Natural killer cell (primary cell): ENCODE measurements around the gene STX2. TPM values are rescaled to one million over a fixed set of nuclear protein-coding genes. Genes with fewer than 3 reads are reported as not detected.
"Not testable (repeated sequence)": the region's sequence is repeated elsewhere in the genome, so short reads cannot be mapped to it uniquely, and the experiment has no call there.

ENCODE experiments used
- ATAC-seq, 3 donors: fragments of 150-1000 bp in 2 of 3; fragments of 200-7000 bp in 1 of 3; cut with Tn5 transposase; 1 replicate in 1 of 3; 2 replicates in 2 of 3; pipeline ENCODE4 v1.10.0; 2021; ENCODE audit warnings: mild to moderate bottlenecking in 2 of 3, moderate library complexity in 2 of 3
- DNase-seq, 2 donors: peaks; one replicate each; pipeline versions ENCODE4 v3.0.0 to v3.0.0-alpha.2; 2013 to 2021; ENCODE audit warnings: mixed read lengths in 1 of 2
- H3K27ac ChIP-seq: one replicate; pipeline ENCODE4 v1.5.1; 2013; ENCODE audit warnings: mild to moderate bottlenecking, low read length
- H3K27me3 ChIP-seq: one replicate; pipeline ENCODE4 v1.6.1; 2013; ENCODE audit warnings: low read length; ENCODE audit not compliant: control insufficient read depth, insufficient read depth
- H3K36me3 ChIP-seq: one replicate; pipeline ENCODE4 v1.6.1; 2013; ENCODE audit warnings: low read length; ENCODE audit not compliant: control insufficient read depth, insufficient read depth
- H3K4me1 ChIP-seq: one replicate; pipeline ENCODE4 v1.6.1; 2013; ENCODE audit warnings: low read length; ENCODE audit not compliant: control insufficient read depth, insufficient read depth
- H3K4me3 ChIP-seq: one replicate; pipeline ENCODE4 v1.5.1; 2013; ENCODE audit warnings: low read length
- H3K9me3 ChIP-seq: one replicate; pipeline ENCODE4 v1.6.1; 2013; ENCODE audit warnings: low read length; ENCODE audit not compliant: control insufficient read depth, insufficient read depth
- H3K27ac Mint-ChIP-seq, 2 donors: one replicate each; pipeline ENCODE4 v1.8.0; 2022; ENCODE audit warnings: mild to moderate bottlenecking in 2 of 2, mixed read lengths in 2 of 2, moderate library complexity in 1 of 2
- H3K27me3 Mint-ChIP-seq, 2 donors: one replicate each; pipeline ENCODE4 v1.8.0; 2022; ENCODE audit warnings: low read depth in 2 of 2, mixed read lengths in 2 of 2
- H3K36me3 Mint-ChIP-seq: one replicate; pipeline ENCODE4 v1.8.0; 2022; ENCODE audit warnings: mixed read lengths
- H3K4me1 Mint-ChIP-seq, 2 donors: one replicate each; pipeline ENCODE4 v1.8.0; 2022; ENCODE audit warnings: mixed read lengths in 2 of 2
- H3K4me3 Mint-ChIP-seq: one replicate; pipeline ENCODE4 v1.8.0; 2022; ENCODE audit warnings: mild to moderate bottlenecking, moderate library complexity, mixed read lengths
- H3K9me3 Mint-ChIP-seq, 2 donors: one replicate each; pipeline ENCODE4 v1.8.0; 2022; ENCODE audit warnings: mixed read lengths in 2 of 2
- CTCF ChIP-seq: fragments of 200-600 bp; IDR thresholded peaks from one replicate; pipeline ENCODE4 v1.8.0; 2022; ENCODE audit warnings: antibody characterized with exemption
- WGBS: methylation state at CpG from one replicate; pipeline ENCODE4 v1.1.7; 2013; ENCODE audit warnings: missing lambda C conversion rate; ENCODE audit not compliant: insufficient coverage; 5-methylcytosine and 5-hydroxymethylcytosine counted together
- intact Hi-C: fragments of 100-400 bp; cut with micrococcal nuclease; formaldehyde crosslinking; loops from one replicate; pipeline ENCODE4 v1.14.2; 2022
- total RNA-seq, 4 donors: library from RNA; stranded (reverse); fragments of 120-200 nt in 1 of 4; gene quantifications; one replicate each; pipeline versions ENCODE4 v1.2.3 to v1.2.4, GENCODE V29; 2013 to 2022

Gene STX2
- total RNA-seq, 3 donors from 2014 or later (not counting 1 experiment from before 2014, with no cell fraction given) = 7.9 to 14.4 (median 14.1) TPM

DNA sequence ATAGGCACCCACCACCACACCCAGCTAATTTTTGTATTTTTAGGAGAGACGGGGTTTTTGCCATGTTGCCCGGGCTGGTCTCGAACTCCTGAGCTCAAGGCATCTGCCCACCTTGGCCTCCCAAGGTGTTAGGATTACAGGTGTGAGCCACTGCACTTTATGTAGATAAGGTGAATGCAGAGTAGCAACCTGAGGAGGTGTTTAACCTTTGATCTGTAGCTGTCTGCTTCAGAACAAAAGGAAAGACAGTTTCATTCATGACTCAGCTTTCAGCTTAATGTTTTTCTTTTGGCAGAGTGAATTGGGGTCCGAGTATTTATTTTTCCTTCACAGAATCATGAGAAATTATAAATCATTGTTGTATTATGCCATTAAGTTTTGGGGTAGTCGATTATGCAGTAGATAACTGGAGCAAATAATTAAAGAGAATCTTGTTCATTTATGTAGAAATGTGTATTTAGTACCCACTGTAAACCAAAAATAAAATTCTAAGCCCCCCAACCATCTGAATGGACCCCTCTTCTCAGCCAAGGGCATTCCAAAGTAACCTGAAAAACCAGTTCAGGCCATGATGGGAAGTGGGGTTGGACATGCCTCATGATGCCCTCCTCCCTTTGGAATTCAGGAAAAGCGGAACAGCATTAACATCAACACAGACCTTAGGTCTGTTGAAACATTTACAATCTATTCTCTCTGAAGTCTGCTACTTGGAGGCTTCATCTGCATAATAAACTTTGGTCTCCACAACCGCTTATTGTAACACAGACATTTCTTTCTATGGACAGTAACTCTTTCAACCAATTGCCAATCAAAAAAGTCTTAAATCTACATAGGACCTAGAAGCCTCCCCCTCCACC, 10.7 kb upstream of the STX2 start:
- H3K4me1 ChIP-seq = no peaks in the 10 kb centered on the region
- intact Hi-C loops = no loop called here
- H3K36me3 ChIP-seq = no peaks in the 10 kb centered on the region
- WGBS = 87% methylated on average over 6 of the region's 7 CpGs
- no peak overlapping the region for H3K27ac ChIP-seq
- DNase-seq (no peak), ATAC-seq (no peak)
- Mint-ChIP-seq H3K4me1 (no peaks in the 10 kb centered on the region), H3K27me3 (peaks cover 17 to 28% of the 10 kb centered on the region in 2 donors), H3K27ac (no peak overlapping the region), H3K9me3 (no peaks in the 10 kb centered on the region), H3K4me3 (no peak overlapping the region), H3K36me3 (no peaks in the 10 kb centered on the region)
- H3K4me3 ChIP-seq = no peak overlapping the region
- H3K27me3 ChIP-seq = peaks cover 3% of the 10 kb centered on the region
- TF ChIP-seq CTCF = no peak
- no peaks in the 10 kb centered on the region for H3K9me3 ChIP-seq

DNA sequence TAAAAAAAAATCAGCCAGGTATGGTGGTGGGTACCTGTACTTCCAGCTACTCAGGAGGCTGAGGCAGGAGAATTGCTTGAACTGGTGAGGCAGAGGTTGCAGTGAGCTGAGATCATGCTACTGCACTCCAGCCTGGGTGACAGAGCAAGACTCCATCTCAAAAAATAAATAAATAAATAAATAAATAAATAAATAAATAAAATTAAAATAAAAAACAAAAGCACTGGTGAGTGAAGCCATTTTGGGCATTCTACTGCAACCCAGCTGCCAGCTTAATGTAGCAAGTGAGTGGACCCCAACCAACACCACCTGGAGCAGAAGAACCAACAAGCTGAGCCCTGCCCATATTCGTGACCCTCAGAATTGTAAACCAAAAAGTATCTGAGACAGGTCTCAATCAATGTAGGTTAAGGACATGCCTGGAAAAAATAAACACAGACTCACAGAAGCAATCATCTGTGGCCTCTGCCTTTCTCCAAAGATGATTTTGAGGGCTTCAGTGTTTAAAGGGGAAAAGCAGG, 9.8 kb upstream of the STX2 start:
- 100% methylated on average over 1 of the region's 1 CpG for WGBS
- H3K4me3 Mint-ChIP-seq, H3K9me3 ChIP-seq, H3K9me3 Mint-ChIP-seq, ATAC-seq, H3K27ac ChIP-seq, H3K36me3 ChIP-seq, H3K4me3 ChIP-seq, H3K27ac Mint-ChIP-seq, intact Hi-C loops, H3K27me3 ChIP-seq, H3K4me1 Mint-ChIP-seq, DNase-seq, H3K36me3 Mint-ChIP-seq, H3K4me1 ChIP-seq: not testable (repeated sequence)
- peaks cover 16 to 23% of the 10 kb centered on the region in 2 donors for H3K27me3 Mint-ChIP-seq

GRCh38 chr12:130848105-130848504, 9.1 kb upstream of the STX2 start:
- ATAC-seq, H3K4me1 Mint-ChIP-seq, H3K4me3 ChIP-seq, H3K27me3 ChIP-seq, H3K27ac Mint-ChIP-seq, DNase-seq, intact Hi-C loops, H3K36me3 ChIP-seq, H3K4me1 ChIP-seq, H3K27ac ChIP-seq, H3K9me3 Mint-ChIP-seq, H3K4me3 Mint-ChIP-seq, H3K9me3 ChIP-seq, H3K36me3 Mint-ChIP-seq: not testable (repeated sequence)
- 97% methylated on average over 6 of the region's 6 CpGs for WGBS
- peaks cover 15 to 21% of the 10 kb centered on the region in 2 donors for H3K27me3 Mint-ChIP-seq

DNA sequence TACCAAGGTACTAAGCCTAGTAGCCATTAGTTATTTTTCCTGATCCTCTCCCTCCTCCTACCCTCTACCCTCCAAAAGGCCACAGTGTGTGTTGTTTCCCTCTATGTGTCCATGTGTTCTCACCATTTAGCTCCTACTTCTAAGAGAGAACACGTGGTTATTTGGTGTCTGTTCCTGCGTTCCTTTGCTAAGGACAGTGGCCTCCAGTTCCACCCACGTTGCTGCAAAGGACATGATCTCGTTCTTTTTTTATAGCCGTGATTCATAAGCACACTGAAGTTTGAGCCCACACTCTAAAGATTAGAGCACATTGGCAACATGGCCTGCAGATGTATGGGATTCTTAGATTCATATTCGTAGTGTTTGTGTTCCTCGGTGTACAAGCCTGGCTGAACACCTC, 8.1 kb upstream of the STX2 start:
- no peak for TF ChIP-seq CTCF
- Histone ChIP-seq H3K27ac (no peak overlapping the region), H3K4me1 (no peaks in the 10 kb centered on the region), H3K36me3 (no peaks in the 10 kb centered on the region), H3K9me3 (no peaks in the 10 kb centered on the region), H3K4me3 (no peak overlapping the region), H3K27me3 (no peaks in the 10 kb centered on the region)
- Mint-ChIP-seq H3K27me3 (peaks cover 12 to 15% of the 10 kb centered on the region in 2 donors), H3K4me3 (no peak overlapping the region), H3K9me3 (no peaks in the 10 kb centered on the region), H3K4me1 (no peaks in the 10 kb centered on the region), H3K27ac (no peak overlapping the region), H3K36me3 (no peaks in the 10 kb centered on the region)
- ATAC-seq = no peak
- DNase-seq = no peak
- intact Hi-C loops = no loop called here
- 87% methylated on average over 7 of the region's 7 CpGs for WGBS
